ENCODE data around the gene KIF22. TPM values are rescaled to one million over a fixed set of nuclear protein-coding genes. Genes with fewer than 3 reads are reported as not detected.
"Not testable (repeated sequence)": the region's sequence is repeated elsewhere in the genome, so short reads cannot be mapped to it uniquely, and the experiment has no call there.

Gene KIF22
- total and polyA plus RNA-seq, 3 experiments from 2014 or later, result 61.2 to 131 (median 118) TPM

DNA sequence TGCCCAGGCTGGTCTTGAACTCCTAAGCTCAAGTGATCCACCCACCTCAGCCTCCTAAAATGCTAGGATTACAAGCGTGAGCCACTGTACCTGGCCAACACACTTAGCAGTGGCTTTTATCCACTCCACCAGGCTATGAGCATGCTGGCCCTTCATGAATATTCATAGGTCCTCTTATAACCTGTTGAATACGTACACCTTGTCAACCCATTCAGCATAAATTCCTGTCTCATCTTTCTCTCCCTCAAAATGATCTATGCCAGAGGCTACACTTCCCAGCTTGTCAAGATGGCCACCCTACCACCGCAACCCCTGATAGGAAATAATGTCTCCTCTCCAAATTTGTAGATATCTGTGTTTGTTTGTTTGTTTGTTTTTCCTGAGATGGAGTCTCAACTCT is 23.5 kb upstream of the KIF22 start:
- Histone ChIP-seq H3K27me3 (ENCODE audit: insufficient read depth, low read length, poor library complexity, severe bottlenecking) (no peaks in the 10 kb centered on the region), H3K9me3 (ENCODE audit: low read length) (no peaks in the 10 kb centered on the region), H3K4me1 (ENCODE audit: insufficient read depth, low read length) (peaks cover 5% of the 10 kb centered on the region), H3K27ac (ENCODE audit: low read depth, low read length) (no peak overlapping the region), H3K36me3 (ENCODE audit: insufficient read depth, low read length) (no peaks in the 10 kb centered on the region), H3K4me3 (ENCODE audit: low read length) (no peak overlapping the region)
- CTCF ChIA-PET, result interaction anchor here (1.1 to 1.4 kb wide), 2 partner anchors 10 to 21 kb away, joined by 3 read pairs; partner anchors contain the start of gene C16orf54
- H3K27ac Mint-ChIP-seq, result no peak overlapping the region
- POLR2A ChIA-PET, result interaction anchor here (0.7 kb wide), 2 partner anchors 10 to 24 kb away, joined by 3 to 4 read pairs; no protein-coding TSS in a partner anchor
- no peak for DNase-seq
- no peaks in the 10 kb centered on the region for H3K9me3 Mint-ChIP-seq
- peaks cover 3 to 7% (median 4%) of the 10 kb centered on the region in 3 donors for H3K4me1 Mint-ChIP-seq
- H3K4me3 Mint-ChIP-seq, result no peak overlapping the region
- peaks cover 0 to 3% (median 0%) of the 10 kb centered on the region in 3 donors for H3K36me3 Mint-ChIP-seq
- no peaks in the 10 kb centered on the region for H3K27me3 Mint-ChIP-seq

DNA sequence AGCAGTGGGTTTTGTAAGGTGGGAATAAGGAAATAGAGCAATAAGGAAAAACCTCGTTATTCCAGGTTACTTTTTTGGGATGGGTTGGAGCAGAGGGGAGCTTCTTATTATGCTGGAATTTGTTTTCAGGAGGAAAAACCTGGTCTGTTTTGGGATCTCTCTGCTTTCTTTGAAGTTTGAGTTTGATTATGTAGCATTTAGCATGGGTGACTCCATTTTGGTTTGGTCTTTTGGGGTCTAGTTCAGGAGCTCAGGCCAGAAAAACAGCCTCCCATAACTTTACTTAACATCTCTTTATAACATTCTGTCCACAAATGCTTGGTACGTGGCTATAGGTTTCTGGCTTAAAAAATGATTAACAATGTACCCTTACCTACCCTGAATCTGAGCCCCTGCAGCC is 21.0 kb upstream of the KIF22 start:
- no peaks in the 10 kb centered on the region for H3K9me3 Mint-ChIP-seq
- no peak overlapping the region for H3K27ac ChIP-seq (ENCODE audit: low read depth, low read length)
- H3K4me3 Mint-ChIP-seq, result no peak overlapping the region
- peaks cover 0 to 3% (median 0%) of the 10 kb centered on the region in 3 donors for H3K36me3 Mint-ChIP-seq
- no peaks in the 10 kb centered on the region for H3K27me3 ChIP-seq (ENCODE audit: insufficient read depth, low read length, poor library complexity, severe bottlenecking)
- ChIA-PET CTCF (interaction anchor here (1.4 to 1.7 kb wide), 2 partner anchors 16 to 21 kb away, joined by 4 to 6 read pairs; partner anchors contain the start of gene KIF22), POLR2A (interaction anchor here (1.0 to 1.2 kb wide), 2 partner anchors 13 to 15 kb away, joined by 3 to 6 read pairs; no protein-coding TSS in a partner anchor)
- peaks cover 0 to 4% (median 4%) of the 10 kb centered on the region in 3 donors for H3K4me1 Mint-ChIP-seq
- H3K27me3 Mint-ChIP-seq, result no peaks in the 10 kb centered on the region
- H3K4me3 ChIP-seq (ENCODE audit: low read length), result no peak overlapping the region
- no peak overlapping the region for H3K27ac Mint-ChIP-seq
- H3K9me3 ChIP-seq (ENCODE audit: low read length), result no peaks in the 10 kb centered on the region
- no peaks in the 10 kb centered on the region for H3K36me3 ChIP-seq (ENCODE audit: insufficient read depth, low read length)
- peaks cover 1% of the 10 kb centered on the region for H3K4me1 ChIP-seq (ENCODE audit: insufficient read depth, low read length)
- no peak for DNase-seq

DNA sequence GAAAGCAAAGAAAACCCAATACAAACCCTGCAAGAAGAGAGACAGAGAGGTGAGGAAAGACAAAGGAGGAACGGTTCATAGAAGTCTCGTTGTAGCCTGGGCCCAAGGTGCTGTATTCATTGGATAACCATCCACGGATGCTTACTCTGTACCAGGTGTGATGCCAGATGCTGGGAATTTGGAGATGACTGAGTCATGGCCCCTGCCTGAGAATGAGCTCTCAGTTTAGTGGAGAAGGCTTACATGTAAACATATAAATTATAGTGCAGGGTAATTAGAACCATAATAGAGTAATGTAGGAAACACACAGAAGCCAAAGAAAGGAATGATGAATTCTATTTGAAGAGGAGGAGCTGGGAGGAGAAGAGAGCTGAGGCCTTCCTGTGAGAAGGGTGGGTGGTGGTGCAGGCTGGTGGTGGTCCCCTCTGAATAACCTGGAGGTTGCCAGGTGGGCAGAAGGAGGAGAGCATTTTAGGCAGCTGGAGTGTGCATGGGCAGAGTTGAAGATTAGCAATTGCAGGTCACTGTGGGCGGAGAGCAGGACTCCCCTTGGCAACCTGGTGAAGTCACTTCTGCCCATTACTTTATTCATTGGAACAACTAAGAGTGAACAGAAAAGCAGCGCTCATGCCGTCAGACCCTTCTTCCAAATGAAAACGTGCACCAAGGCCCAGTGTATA is 20.2 kb upstream of the KIF22 start:
- H3K9me3 ChIP-seq (ENCODE audit: low read length), result no peaks in the 10 kb centered on the region
- H3K4me3 ChIP-seq (ENCODE audit: low read length), result no peak overlapping the region
- H3K36me3 ChIP-seq (ENCODE audit: insufficient read depth, low read length), result no peaks in the 10 kb centered on the region
- H3K27me3 ChIP-seq (ENCODE audit: insufficient read depth, low read length, poor library complexity, severe bottlenecking), result no peaks in the 10 kb centered on the region
- peaks cover 0 to 4% (median 4%) of the 10 kb centered on the region in 3 donors for H3K4me1 Mint-ChIP-seq
- CTCF ChIA-PET, result interaction anchor here (1.4 kb wide), 1 partner anchor 20 kb away, joined by 6 read pairs; the partner anchor contains the start of gene KIF22
- H3K27ac ChIP-seq (ENCODE audit: low read depth, low read length), result no peak overlapping the region
- POLR2A ChIA-PET, result interaction anchor here (0.7 to 1.2 kb wide), 2 partner anchors 14 to 840 kb away, joined by 3 to 7 read pairs; no protein-coding TSS in a partner anchor
- peak overlapping the region in 2 of 8 donors; percentile 17 to 20 for H3K27ac Mint-ChIP-seq
- no peak overlapping the region for H3K4me3 Mint-ChIP-seq
- DNase-seq, result peak in 1 of 5 donors; percentile 8
- H3K9me3 Mint-ChIP-seq, result no peaks in the 10 kb centered on the region
- no peaks in the 10 kb centered on the region for H3K4me1 ChIP-seq (ENCODE audit: insufficient read depth, low read length)
- peaks cover 0 to 2% (median 0%) of the 10 kb centered on the region in 3 donors for H3K36me3 Mint-ChIP-seq
- H3K27me3 Mint-ChIP-seq, result no peaks in the 10 kb centered on the region

DNA sequence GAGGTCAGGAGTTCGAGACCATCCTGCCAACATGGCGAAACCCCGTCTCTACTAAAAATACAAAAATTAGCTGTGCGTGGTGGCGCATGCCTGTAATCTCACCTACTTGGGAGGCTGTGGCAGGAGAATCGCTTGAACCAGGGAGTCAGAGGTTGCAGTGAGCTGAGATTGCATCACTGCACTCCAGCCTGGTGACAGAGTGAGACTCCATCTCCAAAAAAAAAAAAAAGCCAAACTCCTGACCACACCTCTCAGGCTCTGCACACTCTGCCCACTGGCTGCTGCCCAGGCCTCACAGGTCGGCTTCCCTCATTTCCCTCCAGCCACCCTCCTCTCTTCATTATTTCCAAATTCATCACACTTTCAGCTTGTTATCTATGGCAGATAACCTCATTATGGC is 18.2 kb upstream of the KIF22 start:
- H3K36me3 Mint-ChIP-seq; CTCF ChIA-PET; H3K9me3 ChIP-seq (ENCODE audit: low read length); H3K4me1 ChIP-seq (ENCODE audit: insufficient read depth, low read length); H3K27me3 ChIP-seq (ENCODE audit: insufficient read depth, low read length, poor library complexity, severe bottlenecking); H3K9me3 Mint-ChIP-seq; POLR2A ChIA-PET; H3K27ac ChIP-seq (ENCODE audit: low read depth, low read length); H3K4me3 ChIP-seq (ENCODE audit: low read length); DNase-seq; H3K4me1 Mint-ChIP-seq; H3K27me3 Mint-ChIP-seq; H3K36me3 ChIP-seq (ENCODE audit: insufficient read depth, low read length); H3K4me3 Mint-ChIP-seq: not testable (repeated sequence)
- peak overlapping the region in 2 of 8 donors; percentile 13 to 41 for H3K27ac Mint-ChIP-seq

DNA sequence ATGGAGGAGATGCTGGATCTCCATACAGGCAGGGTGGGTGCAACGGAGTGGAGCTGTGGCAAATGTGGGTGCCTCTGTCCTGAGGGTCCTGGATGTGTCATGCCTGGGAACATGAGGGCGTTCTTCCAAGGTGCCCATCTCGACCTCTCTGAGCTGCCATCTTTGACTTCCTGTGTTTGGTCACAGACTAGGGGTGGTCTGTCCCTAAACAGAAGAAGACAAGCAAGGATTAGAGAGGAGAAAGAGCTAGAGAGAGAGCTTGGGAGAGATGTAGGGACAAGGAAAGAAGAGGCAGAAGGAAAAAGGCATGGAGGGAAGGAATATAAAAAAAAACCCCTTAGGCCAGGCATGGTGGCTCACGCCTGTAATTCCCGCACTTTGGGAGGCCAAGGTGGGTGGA is 15.8 kb upstream of the KIF22 start:
- POLR2A ChIA-PET, result interaction anchor here (0.6 to 0.7 kb wide), 2 partner anchors 20 to 41 kb away, joined by 6 read pairs; no protein-coding TSS in a partner anchor
- peaks cover 0 to 4% (median 3%) of the 10 kb centered on the region in 3 donors for H3K4me1 Mint-ChIP-seq

DNA sequence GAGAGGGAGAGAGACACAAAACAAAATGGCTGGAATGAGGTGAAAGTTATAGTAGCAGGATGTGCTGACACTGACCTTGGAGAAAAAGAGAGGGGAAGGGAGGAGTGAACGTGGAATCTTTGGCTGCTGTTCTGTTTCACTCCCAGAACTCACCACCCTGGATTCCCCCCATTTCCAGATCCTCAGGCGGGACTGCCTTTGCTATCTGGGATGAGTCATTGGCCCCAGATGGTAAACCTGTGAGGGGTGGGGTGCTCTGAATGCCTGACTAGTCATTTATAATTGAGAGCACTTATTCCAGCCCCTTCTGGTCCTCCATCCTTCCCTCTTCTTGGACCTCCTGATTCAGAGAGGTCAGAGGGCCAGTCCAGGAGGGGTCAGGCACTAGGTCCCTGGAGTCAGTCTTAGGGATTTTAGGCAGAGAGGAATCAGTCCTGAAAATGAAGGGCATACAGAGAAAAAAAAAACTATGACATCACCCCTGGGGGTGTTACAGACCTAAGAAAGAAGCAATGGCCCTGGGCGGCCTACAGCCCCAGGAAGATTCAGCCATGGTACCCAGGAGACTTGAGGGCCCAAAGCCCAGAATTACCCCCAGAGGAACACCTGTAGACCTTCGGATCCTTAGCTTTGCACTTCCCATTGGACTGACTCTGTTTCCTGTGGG is 14.7 kb upstream of the KIF22 start:
- H3K27me3 ChIP-seq (ENCODE audit: insufficient read depth, low read length, poor library complexity, severe bottlenecking), result no peaks in the 10 kb centered on the region
- ChIA-PET POLR2A (no interaction called here), CTCF (interaction anchor here (1.1 to 1.7 kb wide), 2 partner anchors 9 to 256 kb away, joined by 4 to 5 read pairs; no protein-coding TSS in a partner anchor)
- H3K27ac ChIP-seq (ENCODE audit: low read depth, low read length), result no peak overlapping the region
- H3K9me3 ChIP-seq (ENCODE audit: low read length), result no peaks in the 10 kb centered on the region
- H3K36me3 ChIP-seq (ENCODE audit: insufficient read depth, low read length), result no peaks in the 10 kb centered on the region
- H3K27ac Mint-ChIP-seq, result peak overlapping the region in 1 of 8 donors; percentile 51
- H3K4me1 ChIP-seq (ENCODE audit: insufficient read depth, low read length), result no peaks in the 10 kb centered on the region
- peaks cover 0 to under 1% (median 0%) of the 10 kb centered on the region in 3 donors for H3K4me1 Mint-ChIP-seq
- peaks cover 0 to 2% of the 10 kb centered on the region in 2 donors for H3K27me3 Mint-ChIP-seq
- DNase-seq, result peak in 1 of 5 donors; percentile 13
- no peaks in the 10 kb centered on the region for H3K36me3 Mint-ChIP-seq
- H3K4me3 Mint-ChIP-seq, result no peak overlapping the region
- H3K9me3 Mint-ChIP-seq, result no peaks in the 10 kb centered on the region
- no peak overlapping the region for H3K4me3 ChIP-seq (ENCODE audit: low read length)

More for the DNA sequence above, 15.8 kb upstream of the KIF22 start:
- Histone ChIP-seq H3K9me3 (ENCODE audit: low read length) (no peaks in the 10 kb centered on the region), H3K36me3 (ENCODE audit: insufficient read depth, low read length) (no peaks in the 10 kb centered on the region), H3K4me1 (ENCODE audit: insufficient read depth, low read length) (no peaks in the 10 kb centered on the region), H3K27ac (ENCODE audit: low read depth, low read length) (no peak overlapping the region), H3K4me3 (ENCODE audit: low read length) (no peak overlapping the region), H3K27me3 (ENCODE audit: insufficient read depth, low read length, poor library complexity, severe bottlenecking) (no peaks in the 10 kb centered on the region)
- peaks cover 0 to 2% (median 0%) of the 10 kb centered on the region in 3 donors for H3K36me3 Mint-ChIP-seq
- CTCF ChIA-PET, result interaction anchor here (1.1 to 1.7 kb wide), 3 partner anchors 10 to 258 kb away, joined by 3 to 5 read pairs (median 4); no protein-coding TSS in a partner anchor
- DNase-seq, result peak in 1 of 5 donors; percentile 8
- H3K9me3 Mint-ChIP-seq, result no peaks in the 10 kb centered on the region
- no peaks in the 10 kb centered on the region for H3K27me3 Mint-ChIP-seq
- peak overlapping the region in 1 of 8 donors; percentile 59 for H3K27ac Mint-ChIP-seq
- H3K4me3 Mint-ChIP-seq, result no peak overlapping the region

DNA sequence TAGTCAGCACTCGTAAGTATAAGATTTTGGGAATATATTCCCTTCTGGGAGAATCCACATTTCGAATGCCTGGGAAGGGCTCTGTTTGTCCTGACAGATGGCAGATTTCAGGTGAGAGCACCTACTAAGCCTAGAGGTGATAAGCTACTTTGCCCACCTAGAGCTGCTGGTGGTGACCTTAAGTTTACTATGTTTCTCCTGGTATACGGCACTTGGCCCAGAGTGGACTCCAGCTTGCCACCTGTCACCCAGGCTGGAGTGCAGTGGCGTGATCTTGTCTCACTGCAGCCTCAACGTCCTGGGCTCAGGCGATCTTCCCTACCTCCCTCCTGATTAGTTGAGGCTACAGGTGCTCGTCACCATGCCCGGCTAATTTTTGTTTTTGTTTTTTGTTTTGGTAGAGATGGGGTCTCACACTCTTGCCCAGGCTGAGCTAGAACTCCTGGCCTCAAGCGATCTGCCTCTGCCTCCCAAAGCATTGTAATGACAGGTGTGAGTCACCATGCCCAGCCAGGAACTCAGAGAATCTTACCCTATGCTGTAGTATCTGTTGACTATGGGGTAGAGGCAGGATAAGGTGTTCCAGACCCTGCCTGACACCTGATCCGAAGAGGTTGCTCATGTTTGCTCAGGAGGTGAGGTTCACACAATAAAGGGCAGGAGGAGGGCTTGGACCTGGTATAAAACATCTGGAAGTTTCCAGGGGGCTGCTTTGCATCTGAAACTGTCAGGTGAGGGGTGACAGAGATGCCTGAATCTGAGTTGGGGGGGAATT is 12.8 kb upstream of the KIF22 start, which contains the start of gene ZG16:
ZG16 (plus strand) TSS at position 681 of the 775 bp plus-strand sequence. CDS start 1,011 bp downstream, outside the sequence.
- H3K27me3 ChIP-seq (ENCODE audit: insufficient read depth, low read length, poor library complexity, severe bottlenecking), result no peaks in the 10 kb centered on the region
- no peaks in the 10 kb centered on the region for H3K36me3 ChIP-seq (ENCODE audit: insufficient read depth, low read length)
- H3K4me3 ChIP-seq (ENCODE audit: low read length), result no peak within 1 kb of the TSS
- Mint-ChIP-seq H3K4me1 (peaks cover 0 to 5% (median 0%) of the 10 kb centered on the region in 3 donors), H3K9me3 (no peaks in the 10 kb centered on the region), H3K27ac (peak within 1 kb of the TSS in 3 of 8 donors; percentile 27 to 57 (median 51)), H3K36me3 (peaks cover 0 to 2% (median 0%) of the 10 kb centered on the region in 3 donors), H3K4me3 (no peak within 1 kb of the TSS), H3K27me3 (peaks cover 0 to 2% of the 10 kb centered on the region in 2 donors)
- CTCF ChIA-PET, result interaction anchor here (0.8 to 1.8 kb wide), 5 partner anchors 9 to 76 kb away, joined by 3 to 6 read pairs (median 3); partner anchors contain the start of gene KIF22
- POLR2A ChIA-PET, result interaction anchor here (0.6 kb wide), 1 partner anchor 36 kb away, joined by 5 read pairs; no protein-coding TSS in a partner anchor
- peak in 1 of 5 donors; percentile 10 for DNase-seq
- H3K9me3 ChIP-seq (ENCODE audit: low read length), result no peaks in the 10 kb centered on the region
- H3K27ac ChIP-seq (ENCODE audit: low read depth, low read length), result no peak within 1 kb of the TSS
- H3K4me1 ChIP-seq (ENCODE audit: insufficient read depth, low read length), result no peaks in the 10 kb centered on the region
